ENCODE data around the gene CRYBG3.
A peak's percentile ranks its signal among the peaks of the same experiment; 100 is the strongest.
"Not testable (repeated sequence)": the region's sequence is repeated elsewhere in the genome, so short reads cannot be mapped to it uniquely, and the experiment has no call there.

Gene CRYBG3

DNA sequence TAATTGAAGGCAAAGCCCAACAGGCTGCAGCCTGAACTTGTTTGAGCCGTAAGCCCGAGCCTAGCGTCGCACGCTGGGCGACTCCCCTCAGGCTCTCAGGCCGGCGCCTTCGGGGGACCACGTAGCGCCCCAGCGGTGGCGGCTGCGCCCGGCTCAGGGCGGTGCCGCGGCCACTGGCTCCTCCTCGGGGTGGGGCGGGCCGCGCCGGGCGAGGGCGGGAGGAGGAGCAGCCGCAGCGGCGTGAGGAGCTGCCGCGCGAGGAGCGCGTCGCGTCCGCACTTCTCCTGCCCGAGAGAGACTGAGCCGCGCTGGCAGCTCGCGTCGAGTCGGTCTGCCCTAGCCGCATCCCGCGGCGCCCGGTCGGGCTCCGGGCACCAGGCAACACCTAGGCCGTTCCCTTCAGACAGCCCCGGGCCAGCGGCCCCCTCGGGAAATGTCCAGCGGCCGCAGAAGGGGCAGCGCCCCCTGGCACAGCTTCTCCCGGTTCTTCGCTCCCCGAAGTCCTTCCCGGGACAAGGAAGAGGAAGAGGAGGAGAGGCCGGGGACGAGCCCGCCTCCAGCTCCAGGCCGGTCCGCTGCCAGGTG lies at the start of gene CRYBG3:
Gene CRYBG3 (plus strand): TSS at position 238 of the 585 bp plus-strand sequence. CDS start 196 bp downstream, at position 434.
- DNase-seq, result peak; percentile 76 to 80

GRCh38 chr3:97772926-97773325 lies 48.9 kb upstream of the CRYBG3 start:
- DNase-seq, result no peak

GRCh38 chr3:97778152-97778551 lies 43.7 kb upstream of the CRYBG3 start:
- no peak for DNase-seq

DNA sequence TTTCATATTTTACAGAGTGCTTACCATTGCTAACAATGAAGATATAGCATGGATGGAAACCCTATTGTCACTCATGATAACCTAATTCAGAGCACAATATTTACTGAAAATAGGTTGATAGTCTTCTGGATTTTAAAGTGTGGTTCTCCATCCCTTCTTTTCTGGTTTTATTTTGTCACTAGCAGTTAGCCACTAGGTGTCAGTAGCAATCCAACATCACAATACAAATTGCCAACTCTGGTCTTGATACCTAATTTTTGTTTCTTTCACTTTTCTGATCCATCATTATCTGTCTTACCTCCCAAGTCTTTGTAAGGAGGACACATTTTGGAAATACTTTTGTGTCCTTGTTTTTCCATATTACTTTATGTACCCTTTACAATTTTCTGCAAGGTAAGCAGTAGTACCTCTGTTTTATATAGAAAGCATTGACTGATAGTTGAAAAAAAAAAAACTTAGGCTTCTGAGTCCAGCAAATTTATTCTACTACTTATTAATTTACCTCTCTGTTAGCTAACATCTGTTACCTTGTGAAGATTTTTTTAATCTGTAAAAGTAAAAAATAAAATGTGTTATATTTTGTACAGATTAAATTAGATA lies 28.3 kb upstream of the CRYBG3 start:
- no peak for DNase-seq

DNA sequence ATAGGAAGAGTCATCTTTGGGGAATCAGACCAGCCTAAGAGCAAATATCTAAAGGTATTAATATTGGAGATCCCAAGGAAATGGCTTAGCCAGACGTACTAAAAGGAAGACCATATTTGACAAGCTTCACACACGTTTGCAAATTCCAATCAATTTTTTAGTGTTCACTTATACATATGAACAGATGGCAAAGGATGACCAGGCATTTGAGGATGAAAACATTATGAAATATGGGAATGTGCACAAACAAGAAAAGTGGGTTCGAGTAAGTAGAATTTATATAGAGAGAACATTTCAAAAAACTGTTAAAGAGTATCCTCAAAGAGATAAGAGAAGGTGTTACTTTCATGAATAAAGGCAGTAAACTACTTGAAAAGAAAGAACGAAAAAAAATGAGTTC lies 25.9 kb upstream of the CRYBG3 start:
- no peak for DNase-seq

GRCh38 chr3:97804471-97804870 lies 17.3 kb upstream of the CRYBG3 start:
- no peak for DNase-seq

DNA sequence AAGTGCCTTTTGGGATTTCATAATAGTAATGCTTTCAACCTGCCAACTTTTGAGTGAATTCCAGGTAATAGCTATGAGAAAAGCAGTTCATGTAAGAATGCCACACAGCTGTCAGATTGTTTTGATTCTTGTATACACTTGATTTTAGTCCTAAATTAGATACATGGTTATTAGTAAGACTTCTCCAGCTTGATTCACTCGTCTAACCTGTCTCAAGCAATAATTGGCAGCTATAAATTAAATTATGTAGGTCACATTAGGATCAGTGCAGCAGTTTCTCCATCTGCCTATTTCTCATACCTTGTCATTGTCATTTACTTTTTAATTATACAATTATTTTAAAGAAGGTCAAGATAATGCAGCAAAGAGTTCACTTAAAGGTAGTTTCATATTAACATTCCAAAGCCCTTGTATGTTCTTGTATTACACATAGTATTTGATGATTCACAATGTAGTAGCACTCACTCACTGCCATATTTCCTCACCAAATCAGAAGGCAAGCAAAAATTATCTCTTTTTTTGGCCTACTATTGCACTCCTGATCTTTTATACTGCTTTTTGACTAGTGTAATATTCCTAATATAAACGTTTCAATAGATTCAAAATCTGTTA lies 10.9 kb upstream of the CRYBG3 start:
- DNase-seq, result no peak

GRCh38 chr3:97815149-97815917 lies 6.5 kb upstream of the CRYBG3 start:
- DNase-seq, result peak in 1 of 2 experiments; percentile 61

GRCh38 chr3:97816811-97817210 lies 5.0 kb upstream of the CRYBG3 start:
- no peak for DNase-seq

DNA sequence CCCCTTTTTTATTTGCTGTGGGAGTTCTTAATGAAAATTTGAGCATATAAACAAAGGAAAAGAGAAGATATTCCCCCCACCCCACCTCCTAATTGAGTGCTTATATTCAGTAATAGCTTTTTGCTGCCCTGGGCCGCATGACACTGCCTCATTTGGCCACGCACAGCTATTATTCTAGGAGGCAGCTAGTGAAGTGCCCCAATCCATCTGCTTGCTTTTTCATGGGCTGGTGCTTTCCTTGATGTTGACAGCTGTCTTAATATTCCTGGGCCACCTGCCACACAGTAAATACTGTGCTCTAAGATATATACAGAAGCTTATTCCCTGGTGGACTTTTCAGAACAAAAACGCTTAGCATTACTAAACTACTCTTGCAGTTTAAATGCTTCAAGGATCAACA lies 3.8 kb upstream of the CRYBG3 start:
- DNase-seq, result no peak

GRCh38 chr3:97820780-97821179 lies 1.0 kb upstream of the CRYBG3 start:
- DNase-seq, result no peak

- DNase-seq, result peak; percentile 21
Observed at GRCh38 chr3:97821287-97821773, 481 bp upstream of the CRYBG3 start.

DNA sequence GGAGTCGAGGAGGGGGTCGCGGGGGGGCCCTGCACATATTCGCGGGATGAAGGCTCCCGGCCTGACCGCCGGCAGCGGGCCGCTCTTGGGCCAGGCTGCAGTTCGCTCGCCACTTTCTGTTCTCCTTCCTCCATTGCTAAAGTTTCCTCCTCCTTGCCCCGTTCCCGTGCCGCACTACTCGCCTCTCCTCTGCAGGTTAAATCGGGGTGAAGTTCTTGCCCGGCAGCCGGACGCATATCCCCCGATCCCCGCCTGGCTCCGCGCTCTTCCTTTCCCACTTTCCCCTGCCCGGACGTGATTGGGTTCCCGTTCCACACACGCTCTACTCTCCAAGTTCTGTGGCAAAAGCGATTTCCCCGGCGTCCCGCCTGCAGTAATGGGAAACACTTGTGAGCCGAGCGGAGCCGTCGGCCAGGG lies 556 bp downstream of the CRYBG3 start:
- DNase-seq, result peak in 1 of 2 experiments; percentile 8

DNA sequence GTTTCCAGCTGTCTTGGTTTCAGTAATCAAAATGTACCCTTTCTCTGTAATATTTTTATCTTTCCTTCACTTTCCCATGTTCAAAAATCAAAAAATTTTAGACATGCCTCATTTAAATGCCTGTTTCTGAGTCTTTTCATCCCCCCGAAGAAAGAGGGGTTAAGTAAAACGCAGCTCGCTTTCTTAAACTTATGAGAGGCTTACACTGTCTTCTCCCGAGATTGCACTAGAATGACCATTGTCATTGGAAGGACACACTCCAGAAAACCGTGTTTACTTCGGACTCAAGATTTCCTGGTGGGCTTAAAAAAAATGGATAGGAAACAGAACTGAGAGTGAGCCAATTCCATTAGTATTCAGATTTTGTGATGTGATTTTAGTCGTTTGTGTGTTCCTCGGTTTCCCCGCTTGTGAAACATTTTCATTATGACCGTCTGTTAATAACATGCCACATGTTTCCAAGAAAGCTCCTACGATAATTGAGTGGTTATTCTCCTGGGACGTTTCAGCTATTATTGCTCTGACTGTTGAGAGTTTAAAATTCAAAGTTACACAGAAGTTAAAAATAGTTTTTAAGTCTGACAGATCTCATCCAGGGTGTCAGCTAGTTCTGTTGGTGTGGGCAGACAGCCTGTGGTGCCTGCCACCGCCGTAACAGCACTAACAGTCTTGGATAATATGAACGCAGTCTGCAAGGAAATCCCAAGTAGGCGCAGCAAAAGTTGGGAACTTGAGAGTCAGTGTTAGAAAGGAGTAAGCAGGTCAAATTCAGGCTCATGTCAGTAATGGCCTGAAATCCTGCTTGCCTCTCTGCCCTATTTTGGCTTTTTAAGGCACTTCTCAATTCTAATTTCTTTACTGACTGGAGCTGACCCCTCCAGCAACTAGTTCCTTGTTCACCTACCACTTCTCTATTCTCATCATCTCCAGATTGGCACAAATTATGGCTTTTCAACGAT lies 1.5 kb downstream of the CRYBG3 start:
- DNase-seq, result no peak

GRCh38 chr3:97825101-97825500 lies 3.3 kb downstream of the CRYBG3 start:
- DNase-seq, result no peak

DNA sequence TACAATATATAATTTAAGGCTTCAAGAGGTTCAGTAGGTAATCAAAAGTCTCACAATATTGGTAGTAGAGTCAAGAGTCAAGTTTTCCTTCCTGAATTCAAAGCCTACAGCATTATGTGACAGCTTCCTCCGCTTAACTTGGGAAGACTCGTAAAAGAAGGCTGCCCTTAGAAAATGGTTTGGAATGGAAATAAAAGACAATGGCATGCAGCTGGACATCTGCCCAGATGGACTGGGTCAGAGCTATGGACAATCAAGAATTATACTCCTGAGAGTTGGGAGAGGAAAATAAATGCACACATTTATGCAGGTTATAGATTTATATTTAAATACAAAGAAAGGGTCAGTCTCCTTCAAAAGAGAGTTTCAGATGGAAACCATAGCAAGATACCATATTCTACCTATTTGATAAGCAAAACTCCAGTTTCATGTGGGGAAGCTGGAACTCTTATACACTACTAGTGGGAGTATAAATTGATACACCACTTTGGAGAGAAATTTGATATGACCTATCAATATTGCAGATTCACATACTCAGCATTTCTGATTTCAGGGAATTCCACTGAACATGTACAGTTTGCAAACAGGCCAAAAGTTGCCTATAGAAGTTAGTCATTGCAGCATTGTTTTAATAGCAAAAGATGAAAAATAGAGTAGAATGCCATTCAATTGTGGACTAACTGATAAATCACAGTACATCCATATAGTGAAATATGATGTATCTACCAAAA lies 6.1 kb downstream of the CRYBG3 start:
- DNase-seq, result no peak

- no peak for DNase-seq
Observed at GRCh38 chr3:97829198-97829597, 7.4 kb downstream of the CRYBG3 start.

DNA sequence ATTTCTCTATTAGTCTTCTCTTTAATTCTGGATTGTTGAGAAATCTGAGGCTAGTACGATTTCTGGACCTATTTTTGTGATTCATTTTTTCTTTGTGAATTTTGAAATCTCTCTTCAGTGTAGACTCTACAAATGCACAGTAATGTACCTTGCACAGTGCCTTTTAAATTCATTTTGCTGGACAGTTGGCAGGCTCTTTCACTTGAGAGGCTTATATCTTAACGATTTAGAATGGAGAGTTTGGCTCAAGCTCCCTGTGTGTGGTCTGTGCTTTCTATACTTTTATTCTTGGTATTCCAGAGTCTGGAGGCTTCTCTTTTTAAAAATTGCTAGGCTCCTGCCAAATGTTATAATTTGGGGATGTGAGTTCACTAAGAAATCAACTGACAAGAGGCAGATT lies 8.8 kb downstream of the CRYBG3 start:
- no peak for DNase-seq

GRCh38 chr3:97831140-97831539 lies 9.3 kb downstream of the CRYBG3 start:
- DNase-seq, result no peak

DNA sequence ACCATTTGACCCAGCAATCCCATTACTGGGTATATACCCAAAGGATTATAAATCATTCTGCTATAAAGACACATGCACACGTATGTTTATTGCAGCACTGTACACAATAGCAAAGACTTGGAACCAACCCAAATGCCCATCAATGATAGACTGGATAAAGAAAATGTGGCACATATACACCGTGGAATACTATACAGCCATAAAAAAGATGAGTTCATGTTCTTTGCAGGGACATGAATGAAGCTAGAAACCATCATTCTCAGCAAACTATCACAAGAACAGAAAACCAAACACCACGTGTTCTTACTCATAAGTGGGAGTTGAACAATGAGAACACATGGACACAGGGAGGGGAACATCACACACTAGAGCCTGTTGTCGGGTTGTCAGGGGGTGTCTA lies 11.4 kb downstream of the CRYBG3 start:
- DNase-seq, result not testable (repeated sequence)

DNA sequence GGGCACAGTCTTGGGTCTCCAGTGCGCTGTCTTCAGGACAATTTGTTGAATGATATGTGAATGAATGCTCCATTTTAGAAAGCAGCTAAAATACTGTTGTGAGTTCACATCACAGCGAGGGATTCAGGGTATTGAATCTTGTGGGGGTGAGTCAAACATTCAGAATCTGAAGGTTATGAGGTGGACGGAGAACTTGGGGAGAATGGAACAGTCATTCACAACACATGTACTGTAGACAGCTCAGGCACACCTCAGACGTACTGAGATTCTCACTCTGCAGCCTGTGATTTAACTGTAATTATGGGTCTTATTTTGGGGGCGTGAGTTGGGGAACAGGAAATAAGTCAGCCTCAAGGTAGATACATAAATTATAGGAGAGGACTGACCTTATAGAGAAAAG lies 13.9 kb downstream of the CRYBG3 start:
- no peak for DNase-seq

- DNase-seq, result no peak
Observed at GRCh38 chr3:97838393-97838792, 16.6 kb downstream of the CRYBG3 start.

All from stimulated activated CD4-positive, alpha-beta T cell treated with anti-CD3 and anti-CD28 coated beads, Interleukin-4, amount 100 ng/mL, for 4 hours (primary cell).